Naive B cell (primary cell): ENCODE data around the gene PTPRZ1. TPM values are rescaled to one million over a fixed set of nuclear protein-coding genes. Genes with fewer than 3 reads are reported as not detected.
A peak's percentile ranks its signal among the peaks of the same experiment; 100 is the strongest.

ENCODE experiments used
- ATAC-seq, 2 donors: fragments of 150-1000 bp; cut with Tn5 transposase; 2 replicates each; pipeline ENCODE4 v1.10.0; 2021; ENCODE audit warnings: low read depth in 2 of 2, mild to moderate bottlenecking in 2 of 2, moderate library complexity in 2 of 2
- DNase-seq: peaks from one replicate; pipeline ENCODE4 v3.0.0; 2022
- H3K27ac Mint-ChIP-seq, 6 donors: one replicate each; pipeline ENCODE4 v1.8.0; 2020 to 2022; ENCODE audit warnings: mild to moderate bottlenecking in 6 of 6, mixed read lengths in 6 of 6, moderate library complexity in 5 of 6, inconsistent platforms in 2 of 6
- H3K27me3 Mint-ChIP-seq, 3 donors: one replicate each; pipeline ENCODE4 v1.8.0; 2021 to 2022; ENCODE audit warnings: mixed read lengths in 3 of 3, mild to moderate bottlenecking in 1 of 3
- H3K36me3 Mint-ChIP-seq, 2 donors: one replicate each; pipeline ENCODE4 v1.8.0; 2020 to 2022; ENCODE audit warnings: mixed read lengths in 2 of 2, inconsistent platforms in 1 of 2, mild to moderate bottlenecking in 1 of 2
- H3K4me1 Mint-ChIP-seq, 3 donors: one replicate each; pipeline ENCODE4 v1.8.0; 2020 to 2022; ENCODE audit warnings: mixed read lengths in 3 of 3, inconsistent platforms in 1 of 3, mild to moderate bottlenecking in 1 of 3, moderate library complexity in 1 of 3
- H3K4me3 Mint-ChIP-seq, 8 donors: one replicate each; pipeline ENCODE4 v1.8.0; 2020 to 2022; ENCODE audit warnings: mild to moderate bottlenecking in 8 of 8, mixed read lengths in 8 of 8, moderate library complexity in 8 of 8, inconsistent platforms in 2 of 8
- H3K9me3 Mint-ChIP-seq, 7 donors: one replicate each; pipeline ENCODE4 v1.8.0; 2020 to 2022; ENCODE audit warnings: mixed read lengths in 7 of 7, mild to moderate bottlenecking in 5 of 7, inconsistent platforms in 2 of 7, moderate library complexity in 1 of 7
- polyA plus RNA-seq, 6 donors: library from polyadenylated mRNA; unstranded; fragments of 300-500 nt; fragmentation: Illumina TruSeq; gene quantifications; one replicate each; pipeline ENCODE4 v1.2.3, GENCODE V29; 2021; ENCODE audit warnings: low read depth in 6 of 6

The PTPRZ1 gene
- polyA plus RNA-seq, 6 donors from 2014 or later, result not detected

- Mint-ChIP-seq H3K4me3 (peak overlapping the region in 1 of 8 donors; percentile 24), H3K27me3 (peaks cover 0 to 7% (median 0%) of the 10 kb centered on the region in 3 donors), H3K36me3 (no peaks in the 10 kb centered on the region), H3K4me1 (no peaks in the 10 kb centered on the region), H3K27ac (no peak overlapping the region), H3K9me3 (peaks cover 0 to 2% (median 0%) of the 10 kb centered on the region in 7 donors)
- DNase-seq (no peak), ATAC-seq (no peak)
Measured at GRCh38 chr7:121909716-121910345, 36.9 kb downstream of the PTPRZ1 start.

DNA sequence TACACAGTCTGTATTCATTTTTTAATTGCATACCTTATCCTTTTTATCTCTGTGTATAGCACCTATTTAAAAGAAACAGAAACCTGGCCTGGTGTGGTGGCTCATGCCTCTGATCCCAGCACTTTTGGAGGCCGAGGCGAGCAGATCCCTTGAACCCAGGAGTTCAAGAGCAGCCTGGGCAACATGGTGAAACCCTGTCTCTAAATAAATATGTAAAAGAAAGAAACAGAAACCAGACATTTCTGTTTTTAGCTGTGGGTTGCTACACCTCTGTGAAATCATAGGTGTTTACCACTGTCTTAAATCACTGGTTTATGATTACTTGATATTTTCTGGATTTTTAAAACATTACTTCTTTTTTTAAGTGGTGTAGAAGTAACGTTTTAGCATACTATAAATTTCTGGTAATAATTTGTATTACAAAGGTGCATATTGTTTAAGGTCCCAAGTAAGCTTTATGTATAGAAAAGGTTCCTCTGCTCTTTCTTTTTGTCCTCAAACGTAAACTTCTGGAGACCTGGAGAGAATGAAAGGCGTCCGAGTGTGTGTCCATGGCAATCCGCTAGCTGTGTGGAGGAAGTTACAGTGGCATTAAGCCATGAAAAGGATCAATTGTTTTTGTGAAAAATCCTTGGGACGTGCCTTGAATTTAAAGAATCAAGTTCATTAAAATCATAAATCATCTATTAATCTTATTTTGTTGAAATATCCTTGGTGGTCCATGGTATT lies 41.1 kb downstream of the PTPRZ1 start:
- Mint-ChIP-seq H3K36me3 (no peaks in the 10 kb centered on the region), H3K27ac (no peak overlapping the region), H3K4me1 (no peaks in the 10 kb centered on the region), H3K4me3 (no peak overlapping the region), H3K9me3 (peaks cover 0 to 2% (median 0%) of the 10 kb centered on the region in 7 donors), H3K27me3 (peaks cover 0 to 11% (median 0%) of the 10 kb centered on the region in 3 donors)
- no peak for ATAC-seq
- no peak for DNase-seq

- no peak overlapping the region for H3K27ac Mint-ChIP-seq
- H3K27me3 Mint-ChIP-seq, result peaks cover 0 to 11% (median 0%) of the 10 kb centered on the region in 3 donors
- H3K36me3 Mint-ChIP-seq, result no peaks in the 10 kb centered on the region
Measured at GRCh38 chr7:121914676-121915279, 41.8 kb downstream of the PTPRZ1 start.

GRCh38 chr7:121916211-121916610 lies 43.2 kb downstream of the PTPRZ1 start:
- H3K9me3 Mint-ChIP-seq, result no peaks in the 10 kb centered on the region
- H3K36me3 Mint-ChIP-seq, result no peaks in the 10 kb centered on the region
- H3K27ac Mint-ChIP-seq, result no peak overlapping the region
- ATAC-seq (no peak), DNase-seq (no peak)
- H3K4me3 Mint-ChIP-seq, result no peak overlapping the region
- H3K27me3 Mint-ChIP-seq, result peaks cover 0 to 4% (median 0%) of the 10 kb centered on the region in 3 donors
- H3K4me1 Mint-ChIP-seq, result no peaks in the 10 kb centered on the region

More at GRCh38 chr7:121914676-121915279, 41.8 kb downstream of the PTPRZ1 start:
- Mint-ChIP-seq H3K4me1 (no peaks in the 10 kb centered on the region), H3K9me3 (peaks cover 0 to 2% (median 0%) of the 10 kb centered on the region in 7 donors), H3K4me3 (no peak overlapping the region)
- ATAC-seq (no peak), DNase-seq (no peak)

DNA sequence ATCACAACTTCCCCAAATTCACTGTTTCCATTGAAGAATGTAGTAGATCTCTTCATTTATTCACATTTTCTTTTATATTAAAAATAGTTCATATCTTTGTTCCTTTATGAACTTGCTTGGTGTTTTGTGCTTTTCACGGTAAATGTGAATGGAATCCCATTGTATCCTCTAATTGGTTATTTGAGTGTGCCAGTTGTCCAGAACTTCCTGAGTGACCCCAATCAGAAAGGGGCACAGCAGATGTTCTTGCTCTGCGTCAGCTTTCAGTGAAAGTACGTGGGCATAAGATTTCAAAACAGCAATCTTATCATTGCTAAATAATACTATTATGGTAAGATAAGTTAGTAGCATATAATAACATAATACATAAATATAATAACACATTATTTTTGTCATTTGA lies 47.0 kb downstream of the PTPRZ1 start:
- Mint-ChIP-seq H3K9me3 (no peaks in the 10 kb centered on the region), H3K27me3 (peaks cover 0 to 4% (median 0%) of the 10 kb centered on the region in 3 donors), H3K36me3 (no peaks in the 10 kb centered on the region), H3K27ac (no peak overlapping the region), H3K4me3 (no peak overlapping the region), H3K4me1 (no peaks in the 10 kb centered on the region)
- no peak for DNase-seq
- ATAC-seq, result no peak

DNA sequence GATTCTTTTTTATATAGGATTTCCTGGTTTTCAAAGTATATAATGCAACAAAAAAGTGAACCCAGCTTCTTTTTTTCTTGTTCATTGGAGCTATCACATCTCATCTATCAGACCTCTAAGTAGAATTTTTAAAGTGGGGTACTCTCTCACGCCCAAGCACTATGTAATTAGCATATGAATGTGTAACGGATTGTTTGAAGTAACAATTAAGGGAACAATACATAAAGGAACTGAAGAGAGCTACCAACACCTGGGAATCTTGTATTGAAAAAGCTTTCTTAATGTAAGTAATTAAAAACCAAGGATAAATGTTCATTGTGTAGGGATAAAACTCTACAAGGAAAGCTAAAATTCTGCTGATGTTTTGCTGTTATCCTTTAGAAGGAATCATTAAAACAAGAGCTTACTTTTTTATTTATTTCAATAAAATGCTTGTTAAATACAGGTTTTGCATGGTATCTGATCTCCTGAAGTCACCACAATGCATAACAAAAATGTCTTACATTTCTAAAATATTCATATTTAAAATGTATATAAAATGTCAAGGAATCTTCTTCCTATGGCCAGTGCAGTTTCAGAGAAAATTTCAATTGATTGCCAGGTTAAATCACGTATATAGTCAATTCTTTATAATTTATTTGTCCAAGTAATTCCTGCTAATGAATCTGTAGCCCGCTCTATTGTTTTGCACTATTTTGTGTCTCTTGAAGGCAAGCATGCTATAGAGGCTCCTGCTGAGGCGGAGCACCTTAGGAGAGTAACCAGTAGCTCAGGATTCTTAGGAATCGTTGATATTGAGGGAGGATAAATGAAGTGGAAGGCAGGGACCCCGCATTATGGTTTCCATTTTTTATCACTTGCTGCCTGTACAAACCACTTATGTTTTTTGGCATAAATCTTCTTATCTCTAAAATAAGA lies 51.6 kb downstream of the PTPRZ1 start:
- Mint-ChIP-seq H3K4me1 (no peaks in the 10 kb centered on the region), H3K27me3 (no peaks in the 10 kb centered on the region), H3K4me3 (no peak overlapping the region), H3K9me3 (no peaks in the 10 kb centered on the region), H3K27ac (no peak overlapping the region), H3K36me3 (no peaks in the 10 kb centered on the region)
- DNase-seq (no peak), ATAC-seq (no peak)

DNA sequence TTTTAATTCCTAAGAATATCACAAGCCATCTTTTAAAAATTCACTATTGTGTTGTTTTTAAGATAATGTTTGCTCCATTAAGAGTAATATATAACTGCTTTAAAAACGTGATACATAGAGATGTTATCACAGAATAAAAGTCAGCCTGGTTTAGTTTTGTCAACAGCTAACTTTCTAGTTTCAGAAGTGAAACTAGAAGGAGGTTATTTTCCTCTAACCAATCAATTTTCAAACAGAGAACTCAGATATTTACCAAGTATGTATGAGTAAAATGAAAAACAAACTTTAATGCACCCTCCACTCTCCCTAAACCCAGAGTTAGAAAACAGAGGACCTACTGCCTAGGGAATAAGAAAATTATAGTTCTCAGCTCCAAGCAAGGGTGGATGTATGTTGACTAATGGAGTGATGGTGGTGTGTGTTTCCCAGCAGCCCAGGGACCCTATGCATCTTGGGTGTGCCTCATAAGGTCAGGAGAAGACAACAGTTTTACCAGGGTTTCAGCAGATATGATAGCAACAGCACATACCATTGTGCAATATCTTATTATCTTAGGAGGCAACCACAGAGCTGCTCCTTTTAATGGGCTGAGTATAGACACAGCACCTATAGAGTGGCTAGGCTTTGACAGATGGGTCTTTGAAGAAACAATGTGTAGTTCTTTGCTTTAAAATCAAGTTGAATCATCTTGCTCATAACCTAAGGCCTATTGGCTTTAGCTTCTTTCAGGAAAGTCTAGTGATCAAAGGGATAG lies 58.4 kb downstream of the PTPRZ1 start:
- no peak for DNase-seq
- Mint-ChIP-seq H3K27me3 (no peaks in the 10 kb centered on the region), H3K4me1 (no peaks in the 10 kb centered on the region), H3K9me3 (no peaks in the 10 kb centered on the region), H3K4me3 (no peak overlapping the region), H3K27ac (no peak overlapping the region), H3K36me3 (no peaks in the 10 kb centered on the region)
- no peak for ATAC-seq

DNA sequence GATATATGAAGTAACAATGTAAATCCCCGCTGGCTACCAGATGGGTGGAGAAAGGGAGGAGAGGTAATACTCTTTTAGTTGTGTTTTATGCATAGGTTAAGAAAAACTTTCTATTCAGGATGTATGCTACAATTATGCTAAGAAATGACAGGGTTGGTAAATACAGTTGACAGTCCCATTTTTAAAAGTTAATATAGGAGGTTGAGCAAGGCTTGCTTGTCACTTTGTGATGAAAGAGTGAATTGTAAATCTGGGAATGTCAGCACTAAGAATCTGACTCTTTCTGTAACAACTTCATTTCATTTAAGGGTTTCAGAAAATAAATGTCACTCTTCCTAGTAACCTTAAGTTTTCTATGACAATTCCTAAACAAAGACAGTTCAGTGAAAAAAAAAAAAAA lies 59.8 kb downstream of the PTPRZ1 start:
- ATAC-seq (no peak), DNase-seq (no peak)
- Mint-ChIP-seq H3K4me3 (no peak overlapping the region), H3K36me3 (no peaks in the 10 kb centered on the region), H3K4me1 (no peaks in the 10 kb centered on the region), H3K27me3 (no peaks in the 10 kb centered on the region), H3K27ac (no peak overlapping the region), H3K9me3 (no peaks in the 10 kb centered on the region)

- H3K4me3 Mint-ChIP-seq, result no peak overlapping the region
- DNase-seq (no peak), ATAC-seq (no peak)
- H3K4me1 Mint-ChIP-seq, result no peaks in the 10 kb centered on the region
- H3K27ac Mint-ChIP-seq, result no peak overlapping the region
- H3K36me3 Mint-ChIP-seq, result no peaks in the 10 kb centered on the region
- H3K9me3 Mint-ChIP-seq, result no peaks in the 10 kb centered on the region
- H3K27me3 Mint-ChIP-seq, result no peaks in the 10 kb centered on the region
Measured at GRCh38 chr7:121936951-121937623, 64.1 kb downstream of the PTPRZ1 start.

GRCh38 chr7:121938429-121938996 lies 65.6 kb downstream of the PTPRZ1 start:
- Mint-ChIP-seq H3K9me3 (no peaks in the 10 kb centered on the region), H3K27me3 (no peaks in the 10 kb centered on the region), H3K4me3 (no peak overlapping the region), H3K4me1 (no peaks in the 10 kb centered on the region), H3K27ac (no peak overlapping the region), H3K36me3 (no peaks in the 10 kb centered on the region)
- no peak for DNase-seq
- no peak for ATAC-seq

- H3K27ac Mint-ChIP-seq, result no peak overlapping the region
- H3K4me1 Mint-ChIP-seq, result no peaks in the 10 kb centered on the region
- peaks cover 0 to 4% (median 0%) of the 10 kb centered on the region in 3 donors for H3K27me3 Mint-ChIP-seq
- ATAC-seq (no peak), DNase-seq (no peak)
- H3K36me3 Mint-ChIP-seq, result no peaks in the 10 kb centered on the region
- no peaks in the 10 kb centered on the region for H3K9me3 Mint-ChIP-seq
- no peak overlapping the region for H3K4me3 Mint-ChIP-seq
Measured at GRCh38 chr7:121940918-121941317, 68.0 kb downstream of the PTPRZ1 start.

DNA sequence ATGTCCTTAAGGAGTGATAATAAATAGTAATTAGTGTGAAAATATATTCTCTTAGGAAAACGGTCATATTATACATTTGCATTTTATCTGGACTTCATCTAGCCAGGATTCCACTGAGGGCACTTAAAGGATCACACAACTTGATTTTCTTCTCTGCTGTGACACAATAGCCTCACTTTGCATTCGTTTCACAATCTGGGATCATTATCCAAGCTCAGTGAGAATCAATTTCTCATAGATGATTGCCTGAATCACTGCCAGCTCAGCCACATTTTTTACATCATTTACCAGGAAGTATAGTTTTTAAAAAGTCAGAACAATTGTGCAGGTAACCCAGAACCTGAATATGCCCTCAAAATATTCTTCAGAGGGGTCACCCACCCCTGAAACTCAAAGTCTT lies 68.9 kb downstream of the PTPRZ1 start:
- H3K9me3 Mint-ChIP-seq, result no peaks in the 10 kb centered on the region
- H3K27ac Mint-ChIP-seq, result no peak overlapping the region
- ATAC-seq, result no peak
- peaks cover 0 to 5% (median 0%) of the 10 kb centered on the region in 3 donors for H3K27me3 Mint-ChIP-seq
- no peak overlapping the region for H3K4me3 Mint-ChIP-seq
- no peaks in the 10 kb centered on the region for H3K36me3 Mint-ChIP-seq
- H3K4me1 Mint-ChIP-seq, result no peaks in the 10 kb centered on the region
- no peak for DNase-seq
